SK-N-SH (cell line): ENCODE results near the gene TTC9B. TPM values are rescaled to one million over a fixed set of nuclear protein-coding genes. Genes with fewer than 3 reads are reported as not detected.

Experiments
- CTCF ChIA-PET: fragments of 300-600, 350-600 bp; formaldehyde crosslinking; extraction: SDS; loops from one replicate; lab custom pipeline; 2021; lab: Yijun Ruan, JAX
- POLR2A ChIA-PET: fragments of 350-600 bp; sonication (Branson Sonifier 250); formaldehyde crosslinking; extraction: SDS; loops from one replicate; lab custom pipeline; 2020; ENCODE audit warnings: antibody characterized with exemption, inconsistent platforms; lab: Yijun Ruan, JAX
- DNase-seq: peaks from one replicate; pipeline ENCODE4 v3.0.0; 2012
- H2AFZ ChIP-seq: fragments of 200-600 bp; sonication (generic); 2 replicates; pipeline ENCODE4 v1.8.1; 2016; ENCODE audit warnings: antibody characterized with exemption, mild to moderate bottlenecking, low read depth
- H3F3A ChIP-seq: fragments of 200-600 bp; sonication (generic); replicated peaks from 2 replicates; pipeline ENCODE3; 2016; ENCODE audit warnings: antibody characterized with exemption, mild to moderate bottlenecking; ENCODE audit not compliant: insufficient read depth
- H3K27ac ChIP-seq, 2 experiments: fragments of 200-500 bp in 1 of 2; fragments of 200-600 bp in 1 of 2; sonication (Bioruptor generic) in 1 of 2; sonication (generic), shearing (Covaris generic) in 1 of 2; 2 replicates each; pipeline versions ENCODE4 v1.5.1 to v1.6.1; 2014 to 2016; ENCODE audit warnings: low read depth in 2 of 2, inconsistent platforms in 1 of 2, low read length in 1 of 2, mild to moderate bottlenecking in 1 of 2, mixed read lengths in 1 of 2
- H3K27me3 ChIP-seq: fragments of 200-600 bp; sonication (generic), shearing (Covaris generic); 2 replicates; pipeline ENCODE4 v1.6.1; 2016; ENCODE audit warnings: mixed run types; ENCODE audit not compliant: insufficient read depth
- H3K36me3 ChIP-seq, 2 experiments: fragments of 200-500 bp in 1 of 2; fragments of 200-600 bp in 1 of 2; sonication (Bioruptor generic) in 1 of 2; sonication (generic) in 1 of 2; replicated peaks in 1 of 2; 2 replicates each; pipeline versions ENCODE3 to v1.5.1; 2014 to 2016; ENCODE audit warnings: low read length in 1 of 2, mild to moderate bottlenecking in 1 of 2; ENCODE audit not compliant: insufficient read depth in 2 of 2, control insufficient read depth in 1 of 2
- H3K4me1 ChIP-seq, 2 experiments: fragments of 200-500 bp in 1 of 2; fragments of 200-600 bp in 1 of 2; sonication (Bioruptor generic) in 1 of 2; sonication (generic), shearing (Covaris generic) in 1 of 2; 2 replicates each; pipeline versions ENCODE4 v1.5.1 to v1.6.1; 2014 to 2016; ENCODE audit warnings: low read depth in 1 of 2, low read length in 1 of 2, mixed run types in 1 of 2; ENCODE audit not compliant: insufficient read depth in 2 of 2, control insufficient read depth in 1 of 2
- H3K4me2 ChIP-seq: fragments of 200-600 bp; sonication (generic), shearing (Covaris generic); 2 replicates; pipeline ENCODE4 v1.6.1; 2017; ENCODE audit warnings: mixed run types
- H3K4me3 ChIP-seq, 2 experiments: fragments of 200-500 bp in 1 of 2; fragments of 200-600 bp in 1 of 2; sonication (Bioruptor generic) in 1 of 2; sonication (generic), shearing (Covaris generic) in 1 of 2; 2 replicates each; pipeline versions ENCODE4 v1.5.1 to v1.8.1; 2014 to 2016; ENCODE audit warnings: low read depth in 2 of 2, inconsistent platforms in 1 of 2, low read length in 1 of 2, mild to moderate bottlenecking in 1 of 2, mixed read lengths in 1 of 2, moderate library complexity in 1 of 2
- H3K79me2 ChIP-seq: fragments of 200-600 bp; sonication (generic); 2 replicates; pipeline ENCODE4 v1.8.1; 2017; ENCODE audit warnings: mild to moderate bottlenecking; ENCODE audit not compliant: insufficient read depth
- H3K9ac ChIP-seq: fragments of 200-600 bp; sonication (generic); 2 replicates; pipeline ENCODE4 v1.6.1; 2017; ENCODE audit warnings: mixed run types
- H3K9me2 ChIP-seq: fragments of 200-600 bp; sonication (generic); 2 replicates; pipeline ENCODE4 v1.6.1; 2017; ENCODE audit warnings: mixed run types
- H3K9me3 ChIP-seq: fragments of 200-600 bp; sonication (generic); 2 replicates; pipeline ENCODE4 v1.6.1; 2017; ENCODE audit warnings: mixed run types, mild to moderate bottlenecking, moderate library complexity
- H4K20me1 ChIP-seq: fragments of 200-600 bp; sonication (generic); 2 replicates; pipeline ENCODE4 v1.6.1; 2017; ENCODE audit warnings: mild to moderate bottlenecking, mixed run types; ENCODE audit not compliant: insufficient read depth
- EP300 ChIP-seq, 2 experiments: IDR thresholded peaks; 2 replicates each; pipeline versions ENCODE4 v1.4.0 to v1.6.1; 2012; ENCODE audit warnings: borderline replicate concordance in 1 of 2, low read depth in 1 of 2, low read length in 1 of 2
- FOSL2 ChIP-seq: IDR thresholded peaks from 2 replicates; pipeline ENCODE4 v1.4.0; 2012; ENCODE audit warnings: low read depth, mild to moderate bottlenecking, moderate library complexity, borderline replicate concordance
- JUND ChIP-seq: IDR thresholded peaks from 2 replicates; pipeline ENCODE4 v1.4.0; 2012
- MXI1 ChIP-seq: IDR thresholded peaks from 2 replicates; pipeline ENCODE4 v1.6.1; 2012; ENCODE audit warnings: mild to moderate bottlenecking, low read depth, low read length, improper control_type of control experiment
- NFIC ChIP-seq: IDR thresholded peaks from 2 replicates; pipeline ENCODE4 v1.4.0; 2012; ENCODE audit warnings: borderline replicate concordance
- POLR2AphosphoS5 ChIP-seq: IDR thresholded peaks from 2 replicates; pipeline ENCODE4 v1.6.1; 2012; ENCODE audit warnings: low read depth, low read length
- RFX5 ChIP-seq: IDR thresholded peaks from 2 replicates; pipeline ENCODE4 v1.6.1; 2012; ENCODE audit warnings: mild to moderate bottlenecking, improper control_type of control experiment, low read length
- SIN3A ChIP-seq: IDR thresholded peaks from 2 replicates; pipeline ENCODE4 v1.6.1; 2012; ENCODE audit warnings: low read depth, mild to moderate bottlenecking, low read length, moderate library complexity, borderline replicate concordance
- SMC3 ChIP-seq: IDR thresholded peaks from 2 replicates; pipeline ENCODE4 v1.6.1; 2012; ENCODE audit warnings: low read depth, low read length, improper control_type of control experiment
- WGBS: methylation state at CpG from one replicate; pipeline ENCODE4 v1.1.6; 2017; ENCODE audit warnings: low lambda C conversion rate; 5-methylcytosine and 5-hydroxymethylcytosine counted together
- polyA plus RNA-seq, 3 experiments: library from polyadenylated mRNA; depleted of rRNA; stranded (reverse); fragments of >200 nt; gene quantifications; 2 replicates each; pipeline ENCODE4 v1.2.3, GENCODE V29; 2012
- TF ChIP-seq, protein P1 (sequence below): IDR thresholded peaks from 2 replicates; pipeline ENCODE4 v1.4.0; 2012; ENCODE audit warnings: low read depth, borderline replicate concordance
- TF ChIP-seq, protein P2 (sequence below): fragments of 200-600 bp; sonication (generic); IDR thresholded peaks from 2 replicates; pipeline ENCODE4 v1.6.1; 2017; ENCODE audit warnings: antibody characterized with exemption, mild to moderate bottlenecking, moderate library complexity
- TF ChIP-seq, protein P3 (sequence below): IDR thresholded peaks from 2 replicates; pipeline ENCODE4; 2012
- TF ChIP-seq, protein P4 (sequence below): IDR thresholded peaks from 2 replicates; pipeline ENCODE4 v1.4.0; 2012; ENCODE audit warnings: low read depth, borderline replicate concordance
- TF ChIP-seq, protein P5 (sequence below): fragments of 150-350 bp; IDR thresholded peaks from 2 replicates; pipeline ENCODE4 v1.6.1; 2016; ENCODE audit warnings: mild to moderate bottlenecking, low read depth, low read length

The TTC9B gene
- polyA plus RNA-seq, 1 of the 3 experiments (the other 2 are of a cell fraction), result 0.30 TPM

DNA sequence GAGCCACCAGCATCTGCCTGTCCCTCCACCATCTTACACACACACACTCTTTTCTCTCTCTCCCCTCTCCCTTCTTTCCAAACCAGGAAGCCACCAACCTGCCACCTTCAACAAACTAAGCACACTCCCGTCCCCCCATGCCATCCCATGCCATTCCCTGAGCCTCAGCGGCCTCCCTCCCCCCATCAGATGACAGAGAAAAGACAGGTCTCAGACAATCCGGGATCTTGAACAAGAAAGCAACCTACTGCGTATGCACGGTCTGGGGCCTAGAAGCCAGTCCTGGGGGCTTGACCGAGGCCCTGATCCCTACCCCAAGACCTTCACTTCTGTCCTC, 47.5 kb upstream of the TTC9B start (continued):
- TF ChIP-seq, protein P1, sequence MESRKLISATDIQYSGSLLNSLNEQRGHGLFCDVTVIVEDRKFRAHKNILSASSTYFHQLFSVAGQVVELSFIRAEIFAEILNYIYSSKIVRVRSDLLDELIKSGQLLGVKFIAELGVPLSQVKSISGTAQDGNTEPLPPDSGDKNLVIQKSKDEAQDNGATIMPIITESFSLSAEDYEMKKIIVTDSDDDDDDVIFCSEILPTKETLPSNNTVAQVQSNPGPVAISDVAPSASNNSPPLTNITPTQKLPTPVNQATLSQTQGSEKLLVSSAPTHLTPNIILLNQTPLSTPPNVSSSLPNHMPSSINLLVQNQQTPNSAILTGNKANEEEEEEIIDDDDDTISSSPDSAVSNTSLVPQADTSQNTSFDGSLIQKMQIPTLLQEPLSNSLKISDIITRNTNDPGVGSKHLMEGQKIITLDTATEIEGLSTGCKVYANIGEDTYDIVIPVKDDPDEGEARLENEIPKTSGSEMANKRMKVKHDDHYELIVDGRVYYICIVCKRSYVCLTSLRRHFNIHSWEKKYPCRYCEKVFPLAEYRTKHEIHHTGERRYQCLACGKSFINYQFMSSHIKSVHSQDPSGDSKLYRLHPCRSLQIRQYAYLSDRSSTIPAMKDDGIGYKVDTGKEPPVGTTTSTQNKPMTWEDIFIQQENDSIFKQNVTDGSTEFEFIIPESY, result no peak

DNA sequence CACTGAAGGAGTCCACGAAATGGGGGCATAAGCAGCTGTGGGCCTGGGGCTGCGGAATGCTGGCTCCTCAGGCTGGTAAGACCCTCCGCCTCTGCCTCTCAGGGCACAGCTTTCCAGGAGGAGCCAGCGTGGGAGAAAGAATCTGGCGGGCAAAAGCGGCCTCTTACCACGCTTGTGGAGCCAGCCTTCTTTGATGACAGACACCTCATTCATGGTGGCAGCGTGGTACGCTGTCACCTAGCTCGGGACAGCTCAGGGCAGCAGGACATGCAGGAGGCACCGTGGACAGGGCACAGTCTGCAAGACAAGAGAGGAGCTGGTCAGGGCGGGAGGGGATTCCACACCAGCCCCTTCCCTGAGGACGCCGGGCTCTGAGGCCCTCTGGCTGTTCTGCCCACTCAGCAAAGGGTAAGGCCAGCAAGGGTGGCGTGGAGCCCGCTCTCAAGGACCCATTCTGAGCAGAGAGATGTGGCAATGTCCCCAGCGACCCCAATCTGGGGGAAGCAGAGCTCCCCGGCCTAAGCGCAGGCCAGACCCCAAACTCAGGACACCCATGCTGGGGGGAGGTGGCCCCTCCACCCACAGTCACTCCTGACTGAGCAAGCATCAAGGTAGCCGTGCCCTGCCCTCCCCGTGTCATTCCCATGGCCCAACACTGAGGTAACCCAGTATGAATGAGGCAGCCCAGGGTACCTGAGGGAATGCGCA, 47.0 kb upstream of the TTC9B start:
- H4K20me1 ChIP-seq, result peaks cover 28% of the 10 kb centered on the region
- H3K36me3 ChIP-seq, result peaks cover 3 to 8% of the 10 kb centered on the region in 2 experiments
- no peak overlapping the region for H3K4me2 ChIP-seq
- WGBS, result 85% methylated on average over 4 of the region's 22 CpGs
- DNase-seq, result no peak
- no peak overlapping the region for H3K9ac ChIP-seq
- H3K4me1 ChIP-seq, result no peaks in the 10 kb centered on the region; a peak in 1 of 4 replicates
- H3K79me2 ChIP-seq, result peaks cover 52% of the 10 kb centered on the region
- no peaks in the 10 kb centered on the region for H3K9me3 ChIP-seq
- peaks cover 3% of the 10 kb centered on the region for H3F3A ChIP-seq
- ChIA-PET POLR2A (no interaction called here), CTCF (interaction anchor here (0.8 kb wide), 1 partner anchor 125 kb away, joined by 4 read pairs; no protein-coding TSS in a partner anchor)
- no peak overlapping the region for H2AFZ ChIP-seq
- no peaks in the 10 kb centered on the region for H3K27me3 ChIP-seq
- no peaks in the 10 kb centered on the region for H3K9me2 ChIP-seq
- TF ChIP-seq, protein P2, sequence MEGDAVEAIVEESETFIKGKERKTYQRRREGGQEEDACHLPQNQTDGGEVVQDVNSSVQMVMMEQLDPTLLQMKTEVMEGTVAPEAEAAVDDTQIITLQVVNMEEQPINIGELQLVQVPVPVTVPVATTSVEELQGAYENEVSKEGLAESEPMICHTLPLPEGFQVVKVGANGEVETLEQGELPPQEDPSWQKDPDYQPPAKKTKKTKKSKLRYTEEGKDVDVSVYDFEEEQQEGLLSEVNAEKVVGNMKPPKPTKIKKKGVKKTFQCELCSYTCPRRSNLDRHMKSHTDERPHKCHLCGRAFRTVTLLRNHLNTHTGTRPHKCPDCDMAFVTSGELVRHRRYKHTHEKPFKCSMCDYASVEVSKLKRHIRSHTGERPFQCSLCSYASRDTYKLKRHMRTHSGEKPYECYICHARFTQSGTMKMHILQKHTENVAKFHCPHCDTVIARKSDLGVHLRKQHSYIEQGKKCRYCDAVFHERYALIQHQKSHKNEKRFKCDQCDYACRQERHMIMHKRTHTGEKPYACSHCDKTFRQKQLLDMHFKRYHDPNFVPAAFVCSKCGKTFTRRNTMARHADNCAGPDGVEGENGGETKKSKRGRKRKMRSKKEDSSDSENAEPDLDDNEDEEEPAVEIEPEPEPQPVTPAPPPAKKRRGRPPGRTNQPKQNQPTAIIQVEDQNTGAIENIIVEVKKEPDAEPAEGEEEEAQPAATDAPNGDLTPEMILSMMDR, result no peak
- no peak for TF ChIP-seq EP300 (IDR thresholded peaks at IDR 0.05; ENCODE audit: borderline replicate concordance in 1 of 2, low read depth in 1 of 2, low read length in 1 of 2)
- TF ChIP-seq FOSL2, result no peak
- TF ChIP-seq, protein P3, sequence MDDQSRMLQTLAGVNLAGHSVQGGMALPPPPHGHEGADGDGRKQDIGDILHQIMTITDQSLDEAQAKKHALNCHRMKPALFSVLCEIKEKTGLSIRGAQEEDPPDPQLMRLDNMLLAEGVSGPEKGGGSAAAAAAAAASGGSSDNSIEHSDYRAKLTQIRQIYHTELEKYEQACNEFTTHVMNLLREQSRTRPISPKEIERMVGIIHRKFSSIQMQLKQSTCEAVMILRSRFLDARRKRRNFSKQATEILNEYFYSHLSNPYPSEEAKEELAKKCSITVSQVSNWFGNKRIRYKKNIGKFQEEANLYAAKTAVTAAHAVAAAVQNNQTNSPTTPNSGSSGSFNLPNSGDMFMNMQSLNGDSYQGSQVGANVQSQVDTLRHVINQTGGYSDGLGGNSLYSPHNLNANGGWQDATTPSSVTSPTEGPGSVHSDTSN, result no peak
- no peak for TF ChIP-seq NFIC
- TF ChIP-seq MXI1, result no peak
- no peak for TF ChIP-seq POLR2AphosphoS5
- no peak for TF ChIP-seq JUND
- TF ChIP-seq RFX5, result no peak
- no peak for TF ChIP-seq SIN3A
- TF ChIP-seq SMC3, result no peak
- TF ChIP-seq, protein P4, sequence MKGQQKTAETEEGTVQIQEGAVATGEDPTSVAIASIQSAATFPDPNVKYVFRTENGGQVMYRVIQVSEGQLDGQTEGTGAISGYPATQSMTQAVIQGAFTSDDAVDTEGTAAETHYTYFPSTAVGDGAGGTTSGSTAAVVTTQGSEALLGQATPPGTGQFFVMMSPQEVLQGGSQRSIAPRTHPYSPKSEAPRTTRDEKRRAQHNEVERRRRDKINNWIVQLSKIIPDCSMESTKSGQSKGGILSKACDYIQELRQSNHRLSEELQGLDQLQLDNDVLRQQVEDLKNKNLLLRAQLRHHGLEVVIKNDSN, result no peak
- TF ChIP-seq, protein P5, sequence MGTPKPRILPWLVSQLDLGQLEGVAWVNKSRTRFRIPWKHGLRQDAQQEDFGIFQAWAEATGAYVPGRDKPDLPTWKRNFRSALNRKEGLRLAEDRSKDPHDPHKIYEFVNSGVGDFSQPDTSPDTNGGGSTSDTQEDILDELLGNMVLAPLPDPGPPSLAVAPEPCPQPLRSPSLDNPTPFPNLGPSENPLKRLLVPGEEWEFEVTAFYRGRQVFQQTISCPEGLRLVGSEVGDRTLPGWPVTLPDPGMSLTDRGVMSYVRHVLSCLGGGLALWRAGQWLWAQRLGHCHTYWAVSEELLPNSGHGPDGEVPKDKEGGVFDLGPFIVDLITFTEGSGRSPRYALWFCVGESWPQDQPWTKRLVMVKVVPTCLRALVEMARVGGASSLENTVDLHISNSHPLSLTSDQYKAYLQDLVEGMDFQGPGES, result no peak
- H3K4me3 ChIP-seq, result no peak overlapping the region
- no peak overlapping the region for H3K27ac ChIP-seq
